ENCODE measurements around the gene MOCS3. TPM values are rescaled to one million over a fixed set of nuclear protein-coding genes. Genes with fewer than 3 reads are reported as not detected.

MOCS3 gene
- total and polyA plus RNA-seq, 2 of the 13 experiments (the other 11 are each of a cell fraction or from before 2014, with no cell fraction given): 3.7 to 8.4 TPM

DNA sequence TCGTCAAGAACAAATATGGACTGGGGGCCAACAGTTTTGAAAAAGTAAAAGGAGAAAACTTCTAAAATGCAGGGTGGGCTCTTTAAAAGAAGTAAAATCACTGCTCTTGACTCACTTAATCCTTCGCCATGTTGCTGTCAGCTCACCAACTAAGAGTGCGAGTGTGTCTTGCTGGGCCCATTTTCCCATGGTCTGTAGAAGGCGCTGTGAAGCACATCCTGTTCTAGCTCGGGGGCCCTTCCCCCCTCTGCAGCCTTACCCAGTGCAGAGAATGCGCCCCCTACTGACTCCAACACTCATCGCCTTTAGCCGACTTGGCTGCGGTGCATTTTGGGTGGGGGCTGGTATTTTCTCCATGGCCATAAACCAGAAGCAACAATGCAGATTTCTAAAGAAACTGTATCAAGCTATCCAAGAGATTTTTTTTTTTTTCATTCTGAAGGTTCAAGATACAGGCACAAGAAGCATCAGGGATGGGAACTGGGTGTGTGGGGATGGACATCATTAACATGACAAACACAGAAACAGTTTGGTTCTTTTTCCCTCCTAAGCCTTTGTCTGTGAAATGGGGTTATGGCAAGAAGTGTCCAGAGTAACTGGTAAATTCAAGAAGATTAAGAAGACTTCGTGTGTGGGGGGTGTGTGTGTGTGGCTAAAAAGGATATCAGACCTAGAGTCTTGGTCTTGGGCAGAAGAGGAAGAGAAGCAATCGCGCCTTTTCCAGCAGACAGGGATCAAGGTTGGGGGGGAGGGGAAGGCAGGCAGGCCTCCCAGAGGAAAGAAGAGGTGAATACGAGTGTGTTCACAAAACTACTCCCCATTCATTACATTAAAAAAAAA, 29.1 kb upstream of the MOCS3 start (continued):
- TF ChIP-seq ZNF576 (CRISPR knock-in tag; IDR thresholded peaks at IDR 0.05) (no peak), FOXJ3 (CRISPR knock-in tag; IDR thresholded peaks at IDR 0.05; ENCODE audit: borderline replicate concordance) (no peak), ZSCAN25 (CRISPR knock-in tag; IDR thresholded peaks at IDR 0.05) (peak; percentile 84), NPAS2 (CRISPR knock-in tag; IDR thresholded peaks at IDR 0.05; ENCODE audit: borderline replicate concordance) (no peak), AKNA (CRISPR knock-in tag; IDR thresholded peaks at IDR 0.05; ENCODE audit: borderline replicate concordance) (no peak), DZIP1 (CRISPR knock-in tag; IDR thresholded peaks at IDR 0.05) (no peak), TCF7L2 (IDR thresholded peaks at IDR 0.05; ENCODE audit: low read depth, low read length) (no peak), ASH2L (IDR thresholded peaks at IDR 0.05; ENCODE audit: insufficient read length, low read depth, low read length) (peak; percentile 95), HNF4G (IDR thresholded peaks at IDR 0.05; ENCODE audit: borderline replicate concordance, low read depth, low read length) (peak; percentile 45; the same call in 1 of the 2 replicates), HNF4G (CRISPR knock-in tag; IDR thresholded peaks at IDR 0.05; ENCODE audit: borderline replicate concordance, low read depth) (no peak), FOSL1 (CRISPR knock-in tag; IDR thresholded peaks at IDR 0.05; ENCODE audit: borderline replicate concordance) (no peak), REPIN1 (CRISPR knock-in tag; IDR thresholded peaks at IDR 0.05; ENCODE audit: borderline replicate concordance, low read depth) (peak; percentile 96; the same call in 1 of the 2 replicates), TCF12 (IDR thresholded peaks at IDR 0.05) (no peak), TCF12 (CRISPR knock-in tag; IDR thresholded peaks at IDR 0.05) (no peak), SPEN (CRISPR knock-in tag; IDR thresholded peaks at IDR 0.05; ENCODE audit: low read depth) (peak; percentile 90), REL (CRISPR knock-in tag; conservative IDR thresholded peaks at IDR 0.05) (0 out of 2 replicates have a peak, but pooled peaks have one; percentile 12)
- TF ChIP-seq, protein P1, sequence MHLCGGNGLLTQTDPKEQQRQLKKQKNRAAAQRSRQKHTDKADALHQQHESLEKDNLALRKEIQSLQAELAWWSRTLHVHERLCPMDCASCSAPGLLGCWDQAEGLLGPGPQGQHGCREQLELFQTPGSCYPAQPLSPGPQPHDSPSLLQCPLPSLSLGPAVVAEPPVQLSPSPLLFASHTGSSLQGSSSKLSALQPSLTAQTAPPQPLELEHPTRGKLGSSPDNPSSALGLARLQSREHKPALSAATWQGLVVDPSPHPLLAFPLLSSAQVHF (CRISPR knock-in tag; IDR thresholded peaks at IDR 0.05): no peak
- TF ChIP-seq, protein P2, sequence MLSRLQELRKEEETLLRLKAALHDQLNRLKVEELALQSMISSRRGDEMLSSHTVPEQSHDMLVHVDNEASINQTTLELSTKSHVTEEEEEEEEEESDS (CRISPR knock-in tag; IDR thresholded peaks at IDR 0.05; ENCODE audit: borderline replicate concordance): no peak

Measured in HepG2 (cell line).